Stimulated activated CD4-positive, alpha-beta T cell treated with anti-CD3 and anti-CD28 coated beads, Interleukin-15, amount 100 ng/mL, for 1 hour (primary cell): ENCODE results near the gene ANKFN1.
"Not testable (repeated sequence)": the region's sequence is repeated elsewhere in the genome, so short reads cannot be mapped to it uniquely, and the experiment has no call there.

Source experiments
- DNase-seq, 2 donors: peaks; one replicate each; pipeline ENCODE4 v3.0.0-alpha.2; 2020; ENCODE audit warnings: low read depth in 1 of 2, low spot score in 1 of 2

ANKFN1 gene

GRCh38 chr17:56284482-56284881 lies 131.2 kb downstream of the ANKFN1 start:
- DNase-seq = no peak

- not testable (repeated sequence) for DNase-seq
These were observed 135.5 kb downstream of the ANKFN1 start for GRCh38 chr17:56288786-56289185.

- DNase-seq = no peak
These were observed 136.0 kb downstream of the ANKFN1 start for GRCh38 chr17:56289321-56289720.

GRCh38 chr17:56290101-56290801 lies 137.0 kb downstream of the ANKFN1 start:
- no peak for DNase-seq

GRCh38 chr17:56290802-56291118 lies 137.5 kb downstream of the ANKFN1 start:
- no peak for DNase-seq

- no peak for DNase-seq
These were observed 138.0 kb downstream of the ANKFN1 start for GRCh38 chr17:56291226-56291805.

GRCh38 chr17:56292010-56292409 lies 138.7 kb downstream of the ANKFN1 start:
- no peak for DNase-seq

- no peak for DNase-seq
These were observed 139.3 kb downstream of the ANKFN1 start for GRCh38 chr17:56292578-56292977.

GRCh38 chr17:56297184-56297583 lies 143.9 kb downstream of the ANKFN1 start:
- DNase-seq = no peak

- DNase-seq = no peak
These were observed 145.6 kb downstream of the ANKFN1 start for GRCh38 chr17:56298846-56299245.

- no peak for DNase-seq
These were observed 146.9 kb downstream of the ANKFN1 start for GRCh38 chr17:56300144-56300543.

- DNase-seq = no peak
These were observed 151.7 kb downstream of the ANKFN1 start for GRCh38 chr17:56305007-56305406.

- DNase-seq = no peak
These were observed 156.6 kb downstream of the ANKFN1 start for GRCh38 chr17:56309897-56310296.

GRCh38 chr17:56310782-56311181 lies 157.5 kb downstream of the ANKFN1 start:
- DNase-seq = no peak

GRCh38 chr17:56313201-56313600 lies 159.9 kb downstream of the ANKFN1 start:
- no peak for DNase-seq

- no peak for DNase-seq
These were observed 160.8 kb downstream of the ANKFN1 start for GRCh38 chr17:56314026-56314425.

- DNase-seq = no peak
These were observed 161.8 kb downstream of the ANKFN1 start for GRCh38 chr17:56314984-56315602.

GRCh38 chr17:56316604-56317003 lies 163.3 kb downstream of the ANKFN1 start:
- DNase-seq = no peak

GRCh38 chr17:56317351-56318208 lies 164.3 kb downstream of the ANKFN1 start:
- no peak for DNase-seq

- no peak for DNase-seq
These were observed 166.3 kb downstream of the ANKFN1 start for GRCh38 chr17:56319531-56319930.

GRCh38 chr17:56320443-56320842 lies 167.2 kb downstream of the ANKFN1 start:
- no peak for DNase-seq

- no peak for DNase-seq
These were observed 169.7 kb downstream of the ANKFN1 start for GRCh38 chr17:56322991-56323390.
